HepG2 (cell line): ENCODE data around the gene CKLF. TPM values are rescaled to one million over a fixed set of nuclear protein-coding genes. Genes with fewer than 3 reads are reported as not detected.

Source experiments
- ARID5B ChIP-seq: IDR thresholded peaks from 2 replicates; pipeline ENCODE4 v1.4.0; 2020; ENCODE audit warnings: mild to moderate bottlenecking, missing genetic modification reagents
- CBFB ChIP-seq: sonication (generic); formaldehyde crosslinking; IDR thresholded peaks from 2 replicates; pipeline ENCODE4 v1.4.0; 2020; ENCODE audit warnings: missing genetic modification reagents
- CHD2 ChIP-seq: IDR thresholded peaks from 2 replicates; pipeline ENCODE4 v1.6.1; 2011; ENCODE audit warnings: low read depth, low read length, improper control_type of control experiment
- ELK4 ChIP-seq: sonication (generic); formaldehyde crosslinking; IDR thresholded peaks from 2 replicates; pipeline ENCODE4 v1.9.0; 2021; ENCODE audit warnings: missing genetic modification reagents, borderline replicate concordance
- HNF4A ChIP-seq: sonication (generic); formaldehyde crosslinking; IDR thresholded peaks from 2 replicates; pipeline ENCODE4 v1.4.0; 2020; ENCODE audit warnings: missing genetic modification reagents
- REL ChIP-seq: sonication (generic); formaldehyde crosslinking; conservative IDR thresholded peaks from 2 replicates; pipeline ENCODE4 v1.8.0; 2022; ENCODE audit warnings: mild to moderate bottlenecking, missing genetic modification reagents, moderate library complexity
- RXRB ChIP-seq: IDR thresholded peaks from 2 replicates; pipeline ENCODE4 v1.6.1; 2016; ENCODE audit warnings: borderline replicate concordance, missing genetic modification reagents, missing compliant biosample characterization
- SOX5 ChIP-seq: IDR thresholded peaks from 2 replicates; pipeline ENCODE4 v1.6.1; 2016; ENCODE audit warnings: borderline replicate concordance
- STAG1 ChIP-seq: sonication (generic); formaldehyde crosslinking; IDR thresholded peaks from 2 replicates; pipeline ENCODE4 v1.4.0; 2020; ENCODE audit warnings: missing genetic modification reagents
- ZBTB2 ChIP-seq: sonication (generic); formaldehyde crosslinking; IDR thresholded peaks from 2 replicates; pipeline ENCODE4 v1.8.0; 2022; ENCODE audit warnings: low read depth, missing genetic modification reagents
- ZBTB46 ChIP-seq: sonication (generic); formaldehyde crosslinking; IDR thresholded peaks from 2 replicates; pipeline ENCODE4 v1.4.0; 2020; ENCODE audit warnings: mild to moderate bottlenecking, missing genetic modification reagents, borderline replicate concordance
- ZFP36L2 ChIP-seq: sonication (generic); formaldehyde crosslinking; IDR thresholded peaks from 2 replicates; pipeline ENCODE4 v1.4.0; 2020; ENCODE audit warnings: missing genetic modification reagents
- ZNF205 ChIP-seq: IDR thresholded peaks from 2 replicates; pipeline ENCODE4 v1.6.1; 2018; ENCODE audit warnings: missing biosample characterization, missing genetic modification reagents
- ZNF317 ChIP-seq: sonication (generic); formaldehyde crosslinking; IDR thresholded peaks from 2 replicates; pipeline ENCODE4 v1.5.0; 2020; ENCODE audit warnings: mild to moderate bottlenecking, missing genetic modification reagents
- ZNF496 ChIP-seq: sonication (generic); formaldehyde crosslinking; IDR thresholded peaks from 2 replicates; pipeline ENCODE4 v1.8.1; 2023; ENCODE audit warnings: mild to moderate bottlenecking, moderate library complexity, missing genetic modification reagents; ENCODE audit not compliant: insufficient replicate concordance
- ZNF572 ChIP-seq: sonication (generic); formaldehyde crosslinking; IDR thresholded peaks from 2 replicates; pipeline ENCODE4 v1.5.1; 2020; ENCODE audit warnings: mild to moderate bottlenecking, missing genetic modification reagents
- ZNF619 ChIP-seq: sonication (generic); formaldehyde crosslinking; IDR thresholded peaks from 2 replicates; pipeline ENCODE4 v1.4.0; 2020; ENCODE audit warnings: mild to moderate bottlenecking, missing genetic modification reagents
- ZNF737 ChIP-seq: sonication (generic); formaldehyde crosslinking; IDR thresholded peaks from 2 replicates; pipeline ENCODE4 v1.5.0; 2020; ENCODE audit warnings: missing genetic modification reagents, mild to moderate bottlenecking, borderline replicate concordance
- ZXDC ChIP-seq: sonication (generic); formaldehyde crosslinking; IDR thresholded peaks from 2 replicates; pipeline ENCODE4 v1.5.0; 2020; ENCODE audit warnings: mild to moderate bottlenecking, missing genetic modification reagents
- polyA plus RNA-seq, 8 experiments: library from polyadenylated mRNA; depleted of rRNA in 3 of 8; stranded (reverse) in 7 of 8; unstranded in 1 of 8; fragments of >200 nt; fragmentation: Illumina TruSeq in 4 of 8; extraction: Trizol in 4 of 8; gene quantifications; 2 replicates each; pipeline versions ENCODE4 v1.2.1 to v1.2.3, GENCODE V29; 2011 to 2016; ENCODE audit warnings: low read depth in 4 of 8, missing spikeins in 1 of 8, mixed read lengths in 1 of 8; ENCODE audit not compliant: insufficient read depth in 1 of 8
- total RNA-seq, 5 experiments: library from RNA; depleted of rRNA; stranded (reverse); fragments of >200 nt; fragmentation: Illumina TruSeq; extraction: Trizol; gene quantifications; 2 replicates each; pipeline ENCODE4 v1.2.3, GENCODE V29; 2016; ENCODE audit warnings: low read depth in 1 of 5

CKLF gene
- total and polyA plus RNA-seq, 2 of the 13 experiments (the other 11 are each of a cell fraction or from before 2014, with no cell fraction given): 120 to 167 TPM

GRCh38 chr16:66614161-66614802 lies 61.9 kb downstream of the CKLF start (continued):
- no peak for TF ChIP-seq ELK4 (CRISPR knock-in tag)
- TF ChIP-seq ZNF496 (CRISPR knock-in tag): no peak
- peak; percentile 37; the same call in 1 of the 2 replicates for TF ChIP-seq RXRB (CRISPR knock-in tag)
- TF ChIP-seq ZNF619 (CRISPR knock-in tag): no peak
- TF ChIP-seq ZXDC (CRISPR knock-in tag): no peak
- TF ChIP-seq REL (CRISPR knock-in tag): no peak
- TF ChIP-seq ARID5B: 0 out of 2 replicates have a peak, but pooled peaks have one; percentile 17
- TF ChIP-seq HNF4A: peak; percentile 52
- no peak for TF ChIP-seq CHD2
- TF ChIP-seq CBFB (CRISPR knock-in tag): no peak
- no peak for TF ChIP-seq ZNF572
- no peak for TF ChIP-seq ZFP36L2 (CRISPR knock-in tag)
- TF ChIP-seq ZNF737: no peak
- 0 out of 2 replicates have a peak, but pooled peaks have one; percentile 35 for TF ChIP-seq ZNF205
- TF ChIP-seq STAG1: no peak
- TF ChIP-seq ZBTB2 (CRISPR knock-in tag): no peak
- no peak for TF ChIP-seq ZBTB46 (CRISPR knock-in tag)
- no peak for TF ChIP-seq ZNF317 (CRISPR knock-in tag)
- TF ChIP-seq SOX5 (CRISPR knock-in tag): no peak; the same call in 1 of the 2 replicates
